GM12878 (cell line): ENCODE results near the gene CARD19. TPM values are rescaled to one million over a fixed set of nuclear protein-coding genes. Genes with fewer than 3 reads are reported as not detected.
A peak's percentile ranks its signal among the peaks of the same experiment; 100 is the strongest.

Experiments used
- BCL11A ChIP-seq: IDR thresholded peaks from 2 replicates; pipeline ENCODE4 v1.6.1; 2011; ENCODE audit warnings: low read depth, low read length
- BCL3 ChIP-seq: IDR thresholded peaks from 2 replicates; pipeline ENCODE4 v1.6.1; 2011; ENCODE audit warnings: borderline replicate concordance, low read depth, mild to moderate bottlenecking, moderate library complexity, low read length; ENCODE audit not compliant: insufficient read depth, poor library complexity, severe bottlenecking
- CBX5 ChIP-seq: sonication (generic); IDR thresholded peaks from 2 replicates; pipeline ENCODE4 v1.6.1; 2016; ENCODE audit warnings: low read depth, moderate library complexity, mild to moderate bottlenecking, inconsistent platforms
- CHD1 ChIP-seq: IDR thresholded peaks from 2 replicates; pipeline ENCODE4 v1.6.1; 2012; ENCODE audit warnings: low read depth, low read length, improper control_type of control experiment
- GATAD2B ChIP-seq: fragments of 450-650 bp; conservative IDR thresholded peaks from 2 replicates; pipeline ENCODE4 v1.6.1; 2017; ENCODE audit warnings: low read depth, mild to moderate bottlenecking, moderate library complexity
- KDM1A ChIP-seq: fragments of 200-600 bp; sonication (generic); IDR thresholded peaks from 2 replicates; pipeline ENCODE4 v1.6.1; 2016; ENCODE audit warnings: borderline replicate concordance
- LARP7 ChIP-seq: fragments of 450-650 bp; IDR thresholded peaks from 2 replicates; pipeline ENCODE4 v1.6.1; 2017; ENCODE audit warnings: mild to moderate bottlenecking
- MEF2B ChIP-seq: fragments of 450-650 bp; IDR thresholded peaks from 2 replicates; pipeline ENCODE4 v1.6.1; 2018; ENCODE audit warnings: mild to moderate bottlenecking, moderate library complexity; ENCODE audit not compliant: partially characterized antibody, poor library complexity, severe bottlenecking
- MYC ChIP-seq: IDR thresholded peaks from 2 replicates; pipeline ENCODE4 v1.6.1; 2011; ENCODE audit warnings: mild to moderate bottlenecking, low read length, moderate library complexity, inconsistent platforms; ENCODE audit not compliant: insufficient read depth, insufficient replicate concordance, insufficient read length, severe bottlenecking
- NFXL1 ChIP-seq: fragments of 450-650 bp; IDR thresholded peaks from 2 replicates; pipeline ENCODE4 v1.6.1; 2017; ENCODE audit warnings: antibody characterized with exemption, mild to moderate bottlenecking, borderline replicate concordance
- POLR2AphosphoS5 ChIP-seq: IDR thresholded peaks from 2 replicates; pipeline ENCODE4 v1.6.1; 2011; ENCODE audit warnings: mild to moderate bottlenecking, low read length, inconsistent platforms
- RCOR1 ChIP-seq: conservative IDR thresholded peaks from 2 replicates; pipeline ENCODE4 v1.6.1; 2012; ENCODE audit warnings: low read depth, low read length, improper control_type of control experiment
- STAT1 ChIP-seq: fragments of 450-650 bp; conservative IDR thresholded peaks from 2 replicates; pipeline ENCODE4 v1.6.1; 2014; ENCODE audit warnings: antibody characterized with exemption, mild to moderate bottlenecking
- TCF12 ChIP-seq: IDR thresholded peaks from 2 replicates; pipeline ENCODE4 v1.6.1; 2011; ENCODE audit warnings: low read depth, mild to moderate bottlenecking, low read length
- TCF3 ChIP-seq: IDR thresholded peaks from 2 replicates; pipeline ENCODE4 v1.6.1; 2012; ENCODE audit warnings: low read depth, mild to moderate bottlenecking, low read length, borderline replicate concordance; ENCODE audit not compliant: insufficient read depth
- polyA plus RNA-seq, 11 experiments: library from polyadenylated mRNA; depleted of rRNA in 4 of 11; unstranded in 6 of 11; stranded (reverse) in 5 of 11; fragments of >200 nt; fragmentation: Nextera tagmentation in 4 of 11; fragmentation: Illumina TruSeq in 1 of 11; extraction: Ambion mirVana in 4 of 11; extraction: Trizol in 1 of 11; gene quantifications; 1 replicate in 1 of 11; 2 replicates in 10 of 11; pipeline versions ENCODE4 v1.2.1 to v1.2.3, GENCODE V29; 2011 to 2016; ENCODE audit warnings: inconsistent platforms in 2 of 11, missing spikeins in 2 of 11, low read depth in 1 of 11
- total RNA-seq, 4 experiments: library from RNA; depleted of rRNA in 3 of 4; stranded (reverse); fragments of >200 nt in 3 of 4; fragmentation: Illumina TruSeq in 1 of 4; extraction: Trizol in 1 of 4; gene quantifications; 2 replicates each; pipeline versions ENCODE4 v1.2.1 to v1.2.3, GENCODE V29; 2013 to 2021
- TF ChIP-seq, protein P1 (sequence below): fragments of 150-350 bp; IDR thresholded peaks from 2 replicates; pipeline ENCODE4 v1.6.1; 2014; ENCODE audit warnings: mild to moderate bottlenecking, low read depth, low read length
- TF ChIP-seq, protein P2 (sequence below): fragments of 450-650 bp; IDR thresholded peaks from 2 replicates; pipeline ENCODE4 v1.6.1; 2018; ENCODE audit warnings: mild to moderate bottlenecking, low read depth, moderate library complexity; ENCODE audit not compliant: partially characterized antibody
- TF ChIP-seq, protein P3 (sequence below): fragments of 450-650 bp; conservative IDR thresholded peaks from 2 replicates; pipeline ENCODE4 v1.6.1; 2017; ENCODE audit warnings: mild to moderate bottlenecking, moderate library complexity

The CARD19 gene
- total and polyA plus RNA-seq, 10 of the 15 experiments (the other 5 are each of a cell fraction or from before 2014, with no cell fraction given) = 0.61 to 41.6 (median 19.9) TPM

GRCh38 chr9:93061791-93062763, 33.9 kb upstream of the CARD19 start (continued):
- TF ChIP-seq LARP7 (no peak), MYC (no peak), CHD1 (no peak), BCL3 (no peak), KDM1A (no peak), TCF3 (peak; percentile 99), TCF12 (peak; percentile 99), BCL11A (no peak), POLR2AphosphoS5 (no peak; the same call in 1 of the 2 replicates), GATAD2B (no peak; the same call in 1 of the 2 replicates), RCOR1 (no peak; the same call in 1 of the 2 replicates), CBX5 (no peak), MEF2B (peak; percentile 44), NFXL1 (no peak), STAT1 (no peak)
- TF ChIP-seq, protein P1, sequence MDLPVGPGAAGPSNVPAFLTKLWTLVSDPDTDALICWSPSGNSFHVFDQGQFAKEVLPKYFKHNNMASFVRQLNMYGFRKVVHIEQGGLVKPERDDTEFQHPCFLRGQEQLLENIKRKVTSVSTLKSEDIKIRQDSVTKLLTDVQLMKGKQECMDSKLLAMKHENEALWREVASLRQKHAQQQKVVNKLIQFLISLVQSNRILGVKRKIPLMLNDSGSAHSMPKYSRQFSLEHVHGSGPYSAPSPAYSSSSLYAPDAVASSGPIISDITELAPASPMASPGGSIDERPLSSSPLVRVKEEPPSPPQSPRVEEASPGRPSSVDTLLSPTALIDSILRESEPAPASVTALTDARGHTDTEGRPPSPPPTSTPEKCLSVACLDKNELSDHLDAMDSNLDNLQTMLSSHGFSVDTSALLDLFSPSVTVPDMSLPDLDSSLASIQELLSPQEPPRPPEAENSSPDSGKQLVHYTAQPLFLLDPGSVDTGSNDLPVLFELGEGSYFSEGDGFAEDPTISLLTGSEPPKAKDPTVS = no peak
- TF ChIP-seq, protein P2, sequence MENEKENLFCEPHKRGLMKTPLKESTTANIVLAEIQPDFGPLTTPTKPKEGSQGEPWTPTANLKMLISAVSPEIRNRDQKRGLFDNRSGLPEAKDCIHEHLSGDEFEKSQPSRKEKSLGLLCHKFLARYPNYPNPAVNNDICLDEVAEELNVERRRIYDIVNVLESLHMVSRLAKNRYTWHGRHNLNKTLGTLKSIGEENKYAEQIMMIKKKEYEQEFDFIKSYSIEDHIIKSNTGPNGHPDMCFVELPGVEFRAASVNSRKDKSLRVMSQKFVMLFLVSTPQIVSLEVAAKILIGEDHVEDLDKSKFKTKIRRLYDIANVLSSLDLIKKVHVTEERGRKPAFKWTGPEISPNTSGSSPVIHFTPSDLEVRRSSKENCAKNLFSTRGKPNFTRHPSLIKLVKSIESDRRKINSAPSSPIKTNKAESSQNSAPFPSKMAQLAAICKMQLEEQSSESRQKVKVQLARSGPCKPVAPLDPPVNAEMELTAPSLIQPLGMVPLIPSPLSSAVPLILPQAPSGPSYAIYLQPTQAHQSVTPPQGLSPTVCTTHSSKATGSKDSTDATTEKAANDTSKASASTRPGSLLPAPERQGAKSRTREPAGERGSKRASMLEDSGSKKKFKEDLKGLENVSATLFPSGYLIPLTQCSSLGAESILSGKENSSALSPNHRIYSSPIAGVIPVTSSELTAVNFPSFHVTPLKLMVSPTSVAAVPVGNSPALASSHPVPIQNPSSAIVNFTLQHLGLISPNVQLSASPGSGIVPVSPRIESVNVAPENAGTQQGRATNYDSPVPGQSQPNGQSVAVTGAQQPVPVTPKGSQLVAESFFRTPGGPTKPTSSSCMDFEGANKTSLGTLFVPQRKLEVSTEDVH = no peak
- TF ChIP-seq, protein P3, sequence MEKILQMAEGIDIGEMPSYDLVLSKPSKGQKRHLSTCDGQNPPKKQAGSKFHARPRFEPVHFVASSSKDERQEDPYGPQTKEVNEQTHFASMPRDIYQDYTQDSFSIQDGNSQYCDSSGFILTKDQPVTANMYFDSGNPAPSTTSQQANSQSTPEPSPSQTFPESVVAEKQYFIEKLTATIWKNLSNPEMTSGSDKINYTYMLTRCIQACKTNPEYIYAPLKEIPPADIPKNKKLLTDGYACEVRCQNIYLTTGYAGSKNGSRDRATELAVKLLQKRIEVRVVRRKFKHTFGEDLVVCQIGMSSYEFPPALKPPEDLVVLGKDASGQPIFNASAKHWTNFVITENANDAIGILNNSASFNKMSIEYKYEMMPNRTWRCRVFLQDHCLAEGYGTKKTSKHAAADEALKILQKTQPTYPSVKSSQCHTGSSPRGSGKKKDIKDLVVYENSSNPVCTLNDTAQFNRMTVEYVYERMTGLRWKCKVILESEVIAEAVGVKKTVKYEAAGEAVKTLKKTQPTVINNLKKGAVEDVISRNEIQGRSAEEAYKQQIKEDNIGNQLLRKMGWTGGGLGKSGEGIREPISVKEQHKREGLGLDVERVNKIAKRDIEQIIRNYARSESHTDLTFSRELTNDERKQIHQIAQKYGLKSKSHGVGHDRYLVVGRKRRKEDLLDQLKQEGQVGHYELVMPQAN = no peak
